NCI-H128 (cell line): Measurements from ENCODE around the gene ZIC2.
"Not testable (repeated sequence)": the region's sequence is repeated elsewhere in the genome, so short reads cannot be mapped to it uniquely, and the experiment has no call there.

Source experiments
- DNase-seq: peaks from one replicate; lab custom pipeline; 2025; ENCODE audit not compliant: unreplicated experiment; lab: John Stamatoyannopoulos, UW

ZIC2 gene

DNA sequence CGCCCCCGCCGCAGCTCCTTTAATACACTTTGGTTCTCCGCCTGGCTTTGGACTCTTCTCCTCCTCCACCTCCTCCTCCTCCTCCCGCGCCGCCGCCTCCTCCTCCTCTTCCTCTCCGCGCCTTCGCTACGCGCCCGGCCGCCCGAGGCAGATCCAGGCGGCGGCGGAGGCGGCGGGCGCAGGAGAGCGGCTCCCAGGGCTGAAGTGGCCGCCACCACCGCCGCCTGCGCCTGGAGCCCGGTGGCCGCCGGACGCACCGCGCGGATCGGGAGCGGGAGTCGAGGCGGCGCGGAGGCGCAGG, at the start of gene ZIC2:
Gene ZIC2 (plus strand): TSS at position 50 of the 301 bp plus-strand sequence. CDS start 281 bp downstream, outside the sequence.
- no peak for DNase-seq

DNA sequence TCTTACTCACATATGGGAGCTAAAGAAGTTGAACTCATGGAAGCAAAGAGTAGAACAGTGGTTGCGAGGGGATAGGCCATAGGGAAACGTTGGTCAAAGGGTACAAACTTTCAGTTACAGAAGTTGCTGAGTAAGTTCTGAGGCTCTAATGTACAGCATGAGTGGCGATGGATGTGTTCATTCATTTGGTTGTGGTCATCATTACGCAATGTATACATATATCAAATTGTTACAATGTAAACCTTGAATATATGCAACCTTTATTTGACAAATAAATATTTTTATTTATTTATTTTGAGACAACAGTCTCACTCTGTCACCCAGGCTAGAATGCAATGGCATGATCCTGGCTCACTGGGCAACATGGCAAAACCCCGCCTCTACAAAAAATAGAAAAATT, 48.7 kb upstream of the ZIC2 start:
- DNase-seq, result no peak

DNA sequence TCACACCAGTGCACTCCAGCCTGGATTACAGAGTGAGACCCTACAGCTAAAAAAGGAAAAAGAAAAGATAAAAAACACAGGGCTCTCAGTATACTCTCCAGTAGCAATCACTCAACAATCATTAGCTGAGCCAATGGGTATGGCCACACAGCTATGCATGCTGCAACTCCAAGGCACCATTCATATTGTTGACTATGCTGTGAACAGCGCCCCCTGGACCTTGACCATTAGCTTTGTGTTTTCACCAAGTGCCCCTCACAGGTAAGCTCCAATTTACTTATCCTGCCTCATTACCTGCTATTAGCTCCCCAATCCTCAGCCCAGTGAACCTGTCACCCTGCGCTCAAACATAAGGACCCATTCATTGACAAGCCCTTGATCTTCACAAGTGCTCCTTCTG, 45.8 kb upstream of the ZIC2 start:
- no peak for DNase-seq

DNA sequence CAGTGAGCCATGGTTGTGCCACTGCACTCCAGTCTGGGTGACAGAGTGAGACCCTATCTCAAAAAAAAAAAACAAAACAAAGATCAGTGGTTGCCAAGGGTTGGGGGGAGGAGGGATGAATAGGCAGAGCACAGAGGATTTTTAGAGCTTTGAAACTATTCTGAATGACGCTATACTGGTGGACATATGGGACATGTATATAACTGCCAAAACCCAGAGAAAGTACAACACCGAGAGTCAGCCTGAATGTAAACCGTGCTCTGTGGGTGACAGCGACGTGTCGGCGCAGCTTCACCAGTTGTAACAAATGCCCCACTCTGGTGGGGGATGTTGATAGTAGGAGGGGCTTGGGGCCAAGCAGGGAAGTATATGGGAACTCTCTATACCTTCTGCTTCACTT, 42.9 kb upstream of the ZIC2 start:
- DNase-seq, result no peak

DNA sequence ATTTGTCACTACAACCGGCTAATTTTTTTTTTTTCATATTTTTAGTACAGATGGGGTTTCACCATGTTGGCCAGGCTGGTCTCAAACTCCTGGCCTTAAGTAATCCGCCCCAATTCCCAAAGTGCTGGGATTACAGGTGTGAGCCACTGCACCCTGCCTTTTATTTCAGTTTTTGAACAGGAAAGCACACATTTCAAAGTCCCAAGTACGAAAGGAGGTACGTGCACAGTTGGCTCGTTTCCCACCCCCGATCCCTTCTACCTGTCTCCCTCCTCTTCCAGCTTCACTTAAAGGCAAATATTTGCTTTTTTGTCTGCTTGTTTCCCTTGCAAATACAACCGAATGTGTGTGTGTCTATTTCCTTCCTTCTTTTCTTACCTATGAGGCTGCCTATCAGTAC, 40.5 kb upstream of the ZIC2 start:
- DNase-seq, result no peak

DNA sequence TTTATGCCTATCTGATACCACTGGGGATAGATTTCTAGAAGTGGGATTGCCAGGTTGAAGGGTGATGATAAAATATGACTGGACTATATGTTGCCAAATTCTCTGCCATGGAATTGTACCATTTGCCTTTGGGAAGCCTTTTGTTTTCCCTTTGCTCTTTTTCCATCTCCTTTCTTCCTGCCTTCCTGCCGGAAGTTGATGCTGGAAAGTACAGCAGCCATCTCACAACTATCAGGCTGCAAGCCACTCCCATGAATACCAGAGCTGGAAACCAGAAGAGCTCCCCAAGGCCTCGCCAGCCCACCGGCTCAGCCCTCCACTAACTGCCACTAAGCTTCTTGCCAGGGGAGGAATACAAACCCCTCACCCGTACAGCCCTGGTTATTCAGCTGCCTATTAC, 39.7 kb upstream of the ZIC2 start:
- DNase-seq, result no peak

DNA sequence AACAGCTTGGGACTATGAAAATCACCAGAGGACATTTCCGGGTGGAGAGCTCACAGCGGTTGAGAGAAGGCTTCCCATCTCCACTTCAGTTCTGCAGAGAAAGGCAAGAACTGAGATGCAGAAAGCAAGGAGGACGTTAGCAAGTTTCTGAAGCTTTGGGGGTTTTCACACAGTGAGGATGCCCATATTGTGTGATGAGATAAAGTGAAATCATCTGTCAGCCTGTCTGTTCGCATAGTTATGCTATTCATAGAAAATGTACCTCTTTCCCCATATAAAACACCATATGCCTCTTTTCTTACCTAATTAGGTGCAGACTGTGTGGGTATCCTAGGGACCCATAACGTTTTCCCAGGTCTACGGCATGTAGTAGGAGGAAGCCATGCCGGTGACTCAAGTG, 37.5 kb upstream of the ZIC2 start:
- DNase-seq, result no peak

DNA sequence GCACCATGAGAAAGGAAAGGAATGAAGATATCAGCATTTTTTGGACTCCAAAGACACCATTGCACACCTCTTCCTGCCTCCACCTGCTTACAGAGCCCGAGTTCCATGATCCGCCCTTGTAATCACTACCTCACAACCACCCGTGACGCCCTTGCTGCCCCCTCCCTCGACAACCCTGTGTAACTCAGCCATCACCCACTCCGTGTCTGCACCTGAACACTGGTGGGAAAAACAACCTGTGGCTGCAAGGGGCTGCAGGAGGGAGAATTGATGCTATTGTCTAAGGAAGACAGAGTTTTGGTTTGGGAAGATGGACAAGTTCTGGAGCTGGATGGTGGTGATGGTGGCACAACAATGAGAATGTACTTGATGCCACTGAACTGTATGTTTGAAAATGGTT, 37.0 kb upstream of the ZIC2 start:
- no peak for DNase-seq

DNA sequence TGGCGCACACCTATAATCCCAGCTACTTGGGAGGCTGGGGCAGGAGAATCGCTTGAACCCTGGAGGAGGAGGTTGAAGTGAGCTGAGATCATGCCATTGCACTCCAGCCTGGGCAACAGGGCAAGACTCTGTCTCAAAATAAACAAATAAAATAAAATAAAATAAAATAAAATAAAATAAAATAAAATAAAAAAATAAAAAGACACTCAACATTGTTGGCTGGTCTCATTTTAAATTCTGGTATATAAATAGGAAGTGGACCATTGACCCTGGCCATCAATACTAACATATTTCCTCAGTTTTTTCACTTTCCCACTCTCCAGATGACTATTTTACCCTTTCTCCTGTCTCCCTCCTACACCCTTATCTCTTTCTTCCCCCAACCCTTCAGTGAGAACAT, 36.1 kb upstream of the ZIC2 start:
- DNase-seq, result not testable (repeated sequence)

DNA sequence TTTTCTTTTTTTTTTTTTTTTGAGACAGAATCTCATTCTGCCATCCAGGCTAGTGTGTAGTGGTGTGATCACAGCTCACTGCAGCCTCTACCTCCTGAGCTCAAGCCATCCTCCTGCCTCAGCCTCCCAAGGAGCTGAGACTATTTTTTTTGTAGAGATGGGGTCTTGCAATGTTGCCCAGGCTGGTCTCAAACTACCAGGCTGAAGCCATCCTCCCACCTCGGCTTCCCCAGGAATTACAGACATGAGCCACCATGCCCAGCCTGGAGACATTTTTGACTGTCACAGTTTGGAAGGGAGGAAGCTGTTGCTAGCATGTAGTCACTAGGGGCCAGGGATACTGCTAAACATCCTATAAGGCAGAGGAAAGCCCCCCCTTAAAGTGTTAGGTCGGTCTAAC, 33.9 kb upstream of the ZIC2 start:
- no peak for DNase-seq

DNA sequence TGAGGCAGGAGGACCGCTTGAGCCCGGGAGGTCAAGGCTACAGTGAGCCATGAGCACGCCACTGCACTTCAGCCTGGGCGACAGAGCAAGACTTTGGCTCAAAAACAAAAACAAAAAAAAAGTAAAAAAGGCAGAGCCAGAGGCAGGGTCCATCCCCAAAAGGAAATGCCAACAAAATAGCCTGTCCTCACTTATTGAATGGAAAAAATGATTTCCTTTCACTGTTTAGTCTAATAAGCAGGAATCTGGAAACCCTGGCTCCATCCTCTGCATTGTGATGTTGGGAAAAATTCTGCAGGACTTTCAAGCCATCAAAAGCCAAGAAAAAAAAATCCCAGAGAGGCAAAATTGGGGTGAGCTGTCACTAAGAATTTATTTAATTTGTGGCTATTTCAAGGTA, 33.2 kb upstream of the ZIC2 start:
- DNase-seq, result no peak

DNA sequence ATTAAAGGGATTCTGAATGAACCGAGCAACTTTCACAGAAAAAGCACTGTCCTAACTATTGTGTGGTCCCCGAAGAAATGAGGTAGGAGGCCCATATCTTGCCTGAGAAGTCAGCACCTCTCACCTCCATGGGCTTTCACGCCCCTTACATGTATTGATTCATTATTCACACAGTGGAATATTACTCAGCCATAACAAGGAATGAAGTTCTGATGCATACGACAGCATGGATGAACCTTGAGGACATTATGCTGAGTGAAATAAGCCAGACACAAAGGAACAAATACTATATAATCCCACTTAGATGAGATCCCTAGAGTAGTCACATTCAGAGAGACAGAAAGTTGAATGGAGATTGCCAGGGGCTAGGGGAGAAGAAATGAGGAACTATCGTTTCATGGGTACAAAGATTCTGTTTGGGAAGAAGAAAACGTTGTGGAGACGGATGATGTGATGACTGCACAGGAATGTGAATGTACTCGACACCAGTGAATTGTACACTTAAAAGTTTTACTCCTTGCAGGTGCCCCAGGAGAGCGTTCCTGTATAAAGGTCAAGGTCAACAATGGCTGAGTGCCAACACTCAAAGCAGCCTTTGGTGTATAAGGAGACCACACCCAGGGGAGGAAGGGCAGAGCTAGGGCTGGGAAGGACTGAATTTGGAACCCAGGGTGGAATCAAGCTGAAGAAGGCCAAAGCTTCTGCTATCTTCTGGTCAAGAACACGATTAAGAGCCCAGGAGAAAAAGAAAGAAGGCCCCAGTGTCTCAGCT, 32.5 kb upstream of the ZIC2 start:
- no peak for DNase-seq

DNA sequence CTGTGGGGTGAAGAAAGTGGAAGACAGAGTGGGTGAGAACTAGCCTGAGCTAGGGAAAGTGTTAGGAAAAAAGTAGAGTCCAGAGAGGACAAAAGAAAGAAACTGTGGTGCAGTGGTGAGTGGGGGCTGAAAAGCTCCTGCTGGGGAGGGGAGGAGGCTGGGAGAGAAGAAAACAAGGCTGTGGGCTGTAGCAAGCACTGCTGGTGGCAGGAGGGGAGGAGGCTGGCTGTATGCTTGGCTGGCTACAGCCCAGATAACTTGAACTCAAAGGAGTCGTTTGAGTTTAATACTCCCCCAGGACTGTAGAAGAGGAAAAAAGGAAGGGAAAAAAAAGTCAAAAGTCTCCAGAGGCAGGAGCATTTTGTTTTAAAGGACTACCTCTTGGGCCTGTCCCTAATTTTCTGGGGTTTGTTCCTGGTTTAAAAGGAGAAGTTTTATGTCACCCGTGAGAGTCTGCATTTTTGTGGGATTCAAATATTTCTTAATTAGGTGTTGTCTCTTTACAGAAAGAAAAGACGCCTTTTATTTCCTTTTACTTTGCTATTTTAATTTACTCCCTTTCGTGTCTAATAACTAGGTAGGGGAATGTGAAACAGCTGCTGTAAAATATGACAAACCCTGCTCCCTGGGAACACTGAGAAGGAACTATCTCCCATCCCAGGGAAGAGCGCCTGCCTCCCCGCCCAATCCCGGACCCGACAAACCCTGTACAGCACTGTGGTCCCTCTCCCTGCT, 31.7 kb upstream of the ZIC2 start:
- DNase-seq, result no peak

DNA sequence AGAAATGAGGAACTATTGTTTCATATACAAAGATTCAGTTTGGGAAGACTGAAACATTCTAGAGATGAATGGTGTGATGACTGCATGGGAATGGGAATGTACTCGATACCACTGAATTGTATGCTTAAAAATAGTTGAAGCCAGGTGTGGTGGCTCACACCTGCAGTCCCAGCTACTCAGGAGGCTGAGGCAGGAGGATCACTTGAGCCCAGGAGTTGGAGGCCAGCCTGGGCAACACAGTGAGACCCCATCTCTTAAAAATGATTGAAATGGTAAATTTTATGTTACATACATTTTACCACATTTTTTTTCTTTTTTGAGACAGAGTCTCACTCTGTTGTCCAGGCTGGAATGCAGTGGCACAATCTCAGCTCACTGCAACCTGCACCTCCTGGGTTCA, 29.9 kb upstream of the ZIC2 start:
- not testable (repeated sequence) for DNase-seq

DNA sequence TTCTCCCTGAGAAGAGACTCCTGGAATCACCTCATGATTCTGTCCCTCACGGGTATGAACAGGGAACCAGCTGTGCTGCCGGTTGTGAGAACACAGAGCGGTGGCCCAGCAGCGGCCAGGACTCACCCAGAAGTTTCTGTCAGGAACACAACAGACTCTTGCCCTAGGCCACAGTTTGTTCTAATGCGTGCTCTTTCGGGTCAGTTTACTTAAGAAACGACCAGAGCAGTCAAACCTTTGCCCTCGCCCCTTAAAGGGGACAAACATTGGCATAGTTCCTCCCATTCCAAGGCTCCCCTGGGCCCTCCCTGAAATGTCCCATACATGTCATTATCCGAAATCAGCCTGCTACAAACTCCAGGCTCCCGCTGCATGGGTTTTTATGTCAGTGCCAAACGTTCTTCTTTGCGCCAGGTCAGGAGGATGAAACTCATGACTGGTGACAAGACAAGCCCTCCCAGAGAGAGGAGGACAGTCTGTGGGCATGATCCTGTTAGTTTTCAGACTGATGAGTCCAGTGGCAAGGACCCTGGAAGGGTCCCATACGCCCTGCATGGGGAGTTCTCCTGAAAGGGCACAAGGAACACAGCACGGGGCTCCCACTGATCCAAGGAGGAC, 28.3 kb upstream of the ZIC2 start:
- DNase-seq, result no peak

DNA sequence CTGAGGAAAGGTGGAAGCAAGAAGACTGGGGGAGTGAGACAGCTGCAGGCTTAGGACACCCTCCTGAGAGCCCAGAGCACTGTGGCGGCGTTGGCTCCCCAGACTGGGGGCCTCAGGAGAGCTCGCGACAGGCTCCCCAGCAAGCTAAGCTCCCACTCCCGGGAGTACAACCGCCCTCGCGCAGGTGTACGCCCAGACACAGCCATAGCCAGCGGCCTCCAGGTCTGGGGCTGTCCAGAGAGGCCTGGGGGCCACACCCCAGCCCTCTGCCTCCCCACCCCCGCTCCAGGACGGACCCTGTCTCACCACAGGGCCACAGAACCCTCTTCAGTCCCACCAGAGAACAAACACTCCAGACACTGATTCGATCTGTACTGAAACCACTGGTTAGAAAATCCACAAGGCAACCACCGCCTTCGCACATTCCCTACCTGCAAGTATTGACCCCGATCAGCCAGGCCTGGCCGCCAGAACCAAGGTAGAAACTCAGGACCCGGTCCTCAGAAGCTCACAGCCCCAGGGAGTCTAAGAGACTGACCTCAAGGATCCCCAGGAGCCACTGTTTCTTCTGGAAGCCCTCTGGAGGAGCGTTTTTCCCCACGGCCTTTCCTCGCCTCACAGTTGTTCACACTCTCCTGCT, 26.4 kb upstream of the ZIC2 start:
- DNase-seq, result no peak

DNA sequence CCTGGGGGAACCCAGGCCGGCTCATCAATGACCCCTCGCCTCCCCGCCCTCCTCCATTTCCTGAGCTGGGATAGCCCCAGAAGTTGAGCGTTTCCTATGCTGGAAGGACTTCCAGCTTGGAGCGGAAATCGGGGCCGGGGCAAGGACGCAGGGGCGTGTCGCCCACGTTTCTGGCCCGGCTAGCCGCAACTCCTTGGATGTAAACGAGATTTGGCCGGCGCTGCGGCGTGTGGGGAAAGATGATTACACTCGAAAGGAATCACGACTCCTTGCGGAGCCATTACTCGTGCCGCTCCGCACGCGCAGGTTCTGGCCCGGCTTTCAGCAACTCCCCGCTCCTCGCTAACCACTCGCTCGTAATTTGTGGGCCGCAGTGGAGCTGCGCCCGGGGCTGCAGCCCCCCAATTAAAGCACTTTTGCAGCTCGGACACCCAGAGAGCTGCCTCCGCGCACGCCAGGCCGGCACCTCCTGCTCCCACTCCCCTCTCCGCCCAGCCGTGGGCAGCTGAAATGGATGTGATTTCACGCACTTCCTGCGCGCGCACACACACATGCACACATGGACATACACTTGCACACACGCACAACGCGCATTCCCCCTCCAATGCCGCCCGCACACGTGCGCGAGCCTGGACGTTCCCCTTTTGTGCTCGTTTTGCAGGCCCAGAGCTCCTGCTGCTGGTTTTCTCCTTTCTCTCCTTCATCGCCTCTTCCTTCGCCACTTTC, 25.7 kb upstream of the ZIC2 start:
- DNase-seq, result no peak

DNA sequence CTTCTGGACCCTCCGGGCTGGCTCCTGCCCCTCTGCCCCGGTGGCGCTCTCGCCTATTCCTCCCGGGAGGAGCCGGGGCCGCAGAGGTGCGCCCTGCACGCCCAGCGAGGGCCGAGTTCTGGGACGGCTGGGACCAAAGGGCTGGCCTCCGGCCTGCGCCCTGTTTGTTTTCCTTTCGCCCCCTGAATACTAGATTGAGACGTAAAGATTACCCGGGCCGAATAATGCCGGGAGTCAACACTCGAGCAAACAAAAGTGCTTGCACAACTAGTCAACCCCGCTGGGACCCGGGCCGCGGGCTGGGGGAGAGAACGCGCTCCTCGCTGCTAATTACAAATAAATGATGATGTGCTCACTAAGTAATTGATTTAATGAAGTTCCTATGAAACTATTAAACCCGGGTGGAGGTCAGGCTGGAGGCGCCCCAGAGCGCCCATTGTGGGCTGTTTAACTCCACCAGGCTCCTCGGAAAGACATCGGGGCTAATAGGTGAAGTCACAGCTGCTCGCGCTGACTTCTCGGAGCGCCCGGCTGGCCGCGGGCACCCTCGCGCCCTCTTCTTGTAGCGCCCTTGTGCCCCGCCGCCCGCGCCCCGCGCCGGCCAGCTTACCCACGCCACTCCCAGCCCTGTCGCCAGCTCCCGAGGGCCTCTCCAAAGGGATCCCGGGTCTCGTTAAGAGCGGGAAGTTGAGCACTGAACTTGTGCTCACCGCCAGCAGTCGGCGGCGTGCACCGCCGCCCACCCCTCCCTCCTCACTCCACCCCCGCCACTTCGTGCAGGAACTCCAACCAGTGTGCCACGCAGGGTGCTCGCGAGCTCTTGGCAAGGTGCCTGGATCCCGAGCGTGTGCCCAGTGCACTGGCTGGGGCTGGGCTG, 24.9 kb upstream of the ZIC2 start:
- no peak for DNase-seq

DNA sequence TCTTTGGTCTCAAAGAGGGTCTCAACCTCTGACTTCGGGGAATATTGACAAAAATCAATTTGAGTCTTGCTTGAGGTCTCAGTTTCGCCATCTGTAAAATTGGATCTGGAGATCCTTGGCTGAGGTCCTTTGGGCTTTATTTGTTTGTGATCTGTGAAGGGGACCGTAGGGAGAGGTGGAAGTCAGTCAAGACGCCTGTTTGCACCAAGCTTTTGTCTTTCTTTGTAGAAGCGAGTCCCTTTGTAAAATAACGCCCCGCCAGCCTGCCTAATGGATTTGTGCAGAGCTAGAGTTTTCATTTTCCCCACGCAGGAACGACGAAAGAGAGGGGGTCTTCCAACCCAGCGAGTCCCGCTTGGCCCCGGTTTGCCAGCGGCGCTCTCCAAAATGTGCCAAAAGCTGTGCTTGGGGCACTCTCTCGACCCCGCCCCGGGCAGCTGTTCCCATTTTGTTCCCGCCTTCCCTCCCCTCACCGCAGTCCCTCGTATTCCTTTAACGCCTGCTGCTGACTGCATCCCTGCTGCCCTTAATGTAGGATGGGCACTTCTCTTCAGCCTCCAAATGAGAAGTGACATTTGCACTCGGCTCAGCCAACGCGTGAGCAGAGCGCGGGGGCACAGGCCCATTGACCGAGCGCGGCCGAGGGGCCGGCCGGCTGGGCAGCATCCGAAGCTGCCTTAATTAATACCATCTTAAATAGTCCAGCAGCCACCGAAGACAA, 23.0 kb upstream of the ZIC2 start:
- no peak for DNase-seq

DNA sequence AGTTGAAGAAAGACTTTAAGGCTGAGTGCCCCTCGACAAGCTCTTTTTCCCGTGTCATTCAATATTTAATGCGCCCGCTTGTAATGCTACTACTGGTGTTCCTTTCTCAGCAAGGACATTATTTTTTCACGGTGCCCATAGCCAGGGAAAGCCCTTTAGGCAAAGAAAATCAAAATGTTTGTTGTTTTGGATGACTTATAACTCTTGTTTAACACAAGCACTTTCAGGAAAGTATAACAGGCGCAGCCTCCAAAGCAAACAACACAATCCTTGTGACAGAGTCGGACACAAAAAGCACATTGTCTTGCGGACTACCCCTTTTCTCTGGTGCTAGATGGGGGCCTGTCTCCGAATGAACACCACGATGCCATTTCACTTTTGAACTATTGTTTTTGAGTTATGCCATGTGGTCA, 22.5 kb upstream of the ZIC2 start:
- DNase-seq, result no peak
